OCI-LY1 (cell line): ENCODE data around the gene DPM3.

Source experiments
- H2AFZ ChIP-seq: fragments of 200-600 bp; sonication (generic), shearing (Covaris generic); 2 replicates; pipeline ENCODE4 v1.6.0; 2014; ENCODE audit warnings: antibody characterized with exemption, mild to moderate bottlenecking, low read length
- H3F3A ChIP-seq: fragments of 200-600 bp; sonication (generic), shearing (Covaris generic); 2 replicates; pipeline ENCODE4 v1.6.0; 2014; ENCODE audit warnings: mild to moderate bottlenecking, antibody characterized with exemption, low read length, moderate library complexity; ENCODE audit not compliant: insufficient read depth
- H3K27ac ChIP-seq: fragments of 200-600 bp; sonication (generic); 2 replicates; pipeline ENCODE4 v1.5.1; 2014; ENCODE audit warnings: low read length, mixed run types, mild to moderate bottlenecking, low read depth; ENCODE audit not compliant: poor library complexity, severe bottlenecking
- H3K27me3 ChIP-seq: fragments of 200-600 bp; sonication (generic); 2 replicates; pipeline ENCODE4 v1.6.0; 2014; ENCODE audit warnings: antibody characterized with exemption, mild to moderate bottlenecking, low read length, moderate library complexity; ENCODE audit not compliant: insufficient read depth
- H3K36me3 ChIP-seq: fragments of 200-600 bp; sonication (generic); 2 replicates; pipeline ENCODE4 v1.6.1; 2014; ENCODE audit warnings: mild to moderate bottlenecking, antibody characterized with exemption, low read length, moderate library complexity, mixed read lengths; ENCODE audit not compliant: insufficient read depth
- H3K4me1 ChIP-seq: fragments of 200-600 bp; sonication (generic); 2 replicates; pipeline ENCODE4 v1.5.1; 2014; ENCODE audit warnings: mild to moderate bottlenecking, low read length, moderate library complexity; ENCODE audit not compliant: insufficient read depth, severe bottlenecking
- H3K4me2 ChIP-seq: fragments of 200-600 bp; sonication (generic), shearing (Covaris generic); 2 replicates; pipeline ENCODE4 v1.6.1; 2014; ENCODE audit warnings: low read length
- H3K4me3 ChIP-seq: fragments of 200-600 bp; sonication (generic); 2 replicates; pipeline ENCODE4 v1.5.1; 2014; ENCODE audit warnings: low read length, low read depth, mild to moderate bottlenecking, mixed read lengths; ENCODE audit not compliant: poor library complexity, severe bottlenecking
- H3K79me2 ChIP-seq: fragments of 200-600 bp; shearing (Covaris generic); 2 replicates; pipeline ENCODE4 v1.6.1; 2016; ENCODE audit warnings: mixed run types, low read length, mixed read lengths; ENCODE audit not compliant: insufficient read depth
- H3K9ac ChIP-seq: fragments of 200-600 bp; sonication (generic), shearing (Covaris generic); 2 replicates; pipeline ENCODE4 v1.6.1; 2014; ENCODE audit warnings: mild to moderate bottlenecking, low read length, mixed read lengths
- H3K9me2 ChIP-seq: fragments of 200-600 bp; sonication (generic), shearing (Covaris generic); 2 replicates; pipeline ENCODE4 v1.6.1; 2014; ENCODE audit warnings: low read depth, mild to moderate bottlenecking, low read length, mixed read lengths
- H3K9me3 ChIP-seq: fragments of 200-600 bp; shearing (Covaris generic); 2 replicates; pipeline ENCODE4 v1.6.1; 2014; ENCODE audit warnings: low read length, mixed read lengths
- H4K20me1 ChIP-seq: fragments of 200-600 bp; sonication (generic), shearing (Covaris generic); 2 replicates; pipeline ENCODE4 v1.6.0; 2016; ENCODE audit warnings: mild to moderate bottlenecking, low read length; ENCODE audit not compliant: insufficient read depth
- EZH2 ChIP-seq: fragments of 200-600 bp; sonication (generic), shearing (Covaris generic); IDR thresholded peaks from 2 replicates; pipeline ENCODE4 v1.8.0; 2017; ENCODE audit warnings: borderline replicate concordance, mixed run types, mild to moderate bottlenecking, antibody characterized with exemption, low read length, moderate library complexity, mixed read lengths
- TF ChIP-seq, protein P1 (sequence below): fragments of 200-600 bp; sonication (generic), shearing (Covaris generic); IDR thresholded peaks from 2 replicates; pipeline ENCODE4 v1.5.1; 2017; ENCODE audit warnings: mild to moderate bottlenecking, antibody characterized with exemption, low read length, moderate library complexity, mixed read lengths

DPM3 gene

DNA sequence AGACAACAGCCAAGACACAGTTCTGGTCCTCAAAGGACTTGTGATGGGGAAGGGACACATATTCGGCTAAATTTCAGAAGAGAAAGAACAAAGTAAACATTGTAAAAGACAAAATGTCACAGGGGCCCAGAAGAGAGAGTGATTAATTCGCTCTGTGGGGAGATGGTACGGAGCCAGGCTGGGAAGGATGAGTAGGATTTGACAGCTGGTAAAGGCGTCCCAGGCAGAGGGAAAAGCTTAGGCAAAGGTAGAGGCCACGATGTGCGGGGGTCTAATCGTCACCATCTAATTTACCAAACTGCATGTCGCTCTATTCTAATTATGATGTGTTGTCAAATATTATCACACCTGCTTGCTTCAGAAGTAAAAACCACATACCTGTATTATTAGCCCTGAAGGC lies 29.9 kb downstream of the DPM3 start:
- TF ChIP-seq, protein P1, sequence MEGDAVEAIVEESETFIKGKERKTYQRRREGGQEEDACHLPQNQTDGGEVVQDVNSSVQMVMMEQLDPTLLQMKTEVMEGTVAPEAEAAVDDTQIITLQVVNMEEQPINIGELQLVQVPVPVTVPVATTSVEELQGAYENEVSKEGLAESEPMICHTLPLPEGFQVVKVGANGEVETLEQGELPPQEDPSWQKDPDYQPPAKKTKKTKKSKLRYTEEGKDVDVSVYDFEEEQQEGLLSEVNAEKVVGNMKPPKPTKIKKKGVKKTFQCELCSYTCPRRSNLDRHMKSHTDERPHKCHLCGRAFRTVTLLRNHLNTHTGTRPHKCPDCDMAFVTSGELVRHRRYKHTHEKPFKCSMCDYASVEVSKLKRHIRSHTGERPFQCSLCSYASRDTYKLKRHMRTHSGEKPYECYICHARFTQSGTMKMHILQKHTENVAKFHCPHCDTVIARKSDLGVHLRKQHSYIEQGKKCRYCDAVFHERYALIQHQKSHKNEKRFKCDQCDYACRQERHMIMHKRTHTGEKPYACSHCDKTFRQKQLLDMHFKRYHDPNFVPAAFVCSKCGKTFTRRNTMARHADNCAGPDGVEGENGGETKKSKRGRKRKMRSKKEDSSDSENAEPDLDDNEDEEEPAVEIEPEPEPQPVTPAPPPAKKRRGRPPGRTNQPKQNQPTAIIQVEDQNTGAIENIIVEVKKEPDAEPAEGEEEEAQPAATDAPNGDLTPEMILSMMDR = no peak
- no peak for TF ChIP-seq EZH2
- H3K4me1 ChIP-seq = no peaks in the 10 kb centered on the region
- no peaks in the 10 kb centered on the region for H3F3A ChIP-seq
- no peaks in the 10 kb centered on the region for H4K20me1 ChIP-seq
- no peaks in the 10 kb centered on the region for H3K9me3 ChIP-seq
- no peak overlapping the region for H2AFZ ChIP-seq
- H3K36me3 ChIP-seq = no peaks in the 10 kb centered on the region
- H3K27ac ChIP-seq = no peak overlapping the region
- no peaks in the 10 kb centered on the region for H3K9me2 ChIP-seq
- no peak overlapping the region for H3K4me3 ChIP-seq
- H3K27me3 ChIP-seq = no peaks in the 10 kb centered on the region; the same call in 1 of the 2 replicates
- no peak overlapping the region for H3K4me2 ChIP-seq
- no peak overlapping the region for H3K9ac ChIP-seq
- H3K79me2 ChIP-seq = no peaks in the 10 kb centered on the region

DNA sequence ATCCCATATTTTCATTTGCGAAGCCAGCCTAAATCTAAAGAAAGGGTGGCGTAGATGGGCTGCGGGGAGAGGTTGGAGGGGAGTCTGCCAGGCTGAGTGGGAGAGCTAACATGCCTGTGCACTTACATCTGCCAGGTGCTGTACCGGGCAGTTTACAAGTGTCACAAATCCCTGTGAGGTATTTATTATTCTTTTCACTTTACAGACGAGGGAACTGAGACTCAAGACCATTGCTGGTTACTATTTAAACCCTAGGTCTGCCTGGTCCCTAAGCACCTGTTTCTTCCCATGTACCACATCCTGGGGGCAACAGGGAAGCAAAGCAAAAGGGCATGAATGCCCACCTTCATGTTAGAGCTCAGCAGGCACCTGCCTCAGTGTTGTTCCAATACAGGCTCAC lies 32.0 kb downstream of the DPM3 start:
- H3K27me3 ChIP-seq = no peaks in the 10 kb centered on the region; the same call in 1 of the 2 replicates
- H3K4me1 ChIP-seq = no peaks in the 10 kb centered on the region
- no peaks in the 10 kb centered on the region for H3K36me3 ChIP-seq
- no peak overlapping the region for H3K27ac ChIP-seq
- H3K9ac ChIP-seq = no peak overlapping the region
- H3K9me2 ChIP-seq = no peaks in the 10 kb centered on the region
- no peaks in the 10 kb centered on the region for H3F3A ChIP-seq
- TF ChIP-seq, protein P1 = no peak
- no peak for TF ChIP-seq EZH2
- H2AFZ ChIP-seq = no peak overlapping the region
- no peaks in the 10 kb centered on the region for H3K79me2 ChIP-seq
- no peaks in the 10 kb centered on the region for H4K20me1 ChIP-seq
- H3K4me3 ChIP-seq = no peak overlapping the region
- no peak overlapping the region for H3K4me2 ChIP-seq
- H3K9me3 ChIP-seq = no peaks in the 10 kb centered on the region

DNA sequence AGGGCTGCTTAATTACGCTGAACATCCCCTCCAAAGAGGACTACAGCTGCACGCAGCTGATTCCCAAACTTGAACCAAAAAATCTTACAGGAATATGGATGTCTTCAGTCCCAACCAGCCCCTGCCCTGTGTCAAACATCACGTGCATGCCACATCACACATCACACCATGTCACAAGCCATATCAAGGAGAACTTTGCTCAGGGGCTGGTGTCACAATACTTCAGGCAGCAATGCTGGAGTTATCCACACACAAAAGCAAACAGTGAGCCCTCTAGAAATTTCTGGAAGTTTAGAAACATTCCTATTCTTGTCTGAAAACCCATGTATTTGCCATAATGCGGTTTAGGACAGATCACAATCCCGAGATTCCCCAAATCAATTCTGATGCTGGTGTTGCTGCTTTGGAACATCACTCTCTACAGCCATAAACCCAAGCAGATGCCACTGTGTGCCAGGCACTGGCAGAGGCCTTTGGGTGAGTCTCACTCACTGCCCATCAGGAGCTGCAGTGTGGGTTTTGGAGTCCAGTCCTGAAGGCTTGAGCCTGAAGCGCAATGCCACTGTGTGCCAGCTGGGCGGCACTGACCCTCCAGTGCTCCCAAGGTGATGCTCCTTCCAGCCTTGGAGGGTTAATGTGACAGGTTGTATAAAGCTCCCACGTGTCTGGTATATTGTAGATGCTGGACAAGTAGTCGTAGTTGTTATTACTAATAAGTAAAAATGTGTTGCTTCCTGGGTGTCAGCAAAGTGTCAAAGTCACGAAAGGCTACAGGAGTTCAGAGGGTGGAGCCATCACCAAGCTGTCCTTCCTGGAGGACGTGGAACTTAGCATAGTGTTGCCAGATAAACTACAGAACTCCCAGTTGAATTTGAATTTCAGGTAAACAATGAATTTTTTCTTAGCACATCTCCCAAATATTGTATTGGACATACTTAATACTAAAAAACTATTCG lies 32.7 kb downstream of the DPM3 start:
- no peak overlapping the region for H2AFZ ChIP-seq
- TF ChIP-seq, protein P1 = no peak
- TF ChIP-seq EZH2 = no peak
- no peaks in the 10 kb centered on the region for H3F3A ChIP-seq
- no peak overlapping the region for H3K4me3 ChIP-seq
- no peaks in the 10 kb centered on the region for H3K9me2 ChIP-seq
- no peaks in the 10 kb centered on the region; the same call in 1 of the 2 replicates for H3K27me3 ChIP-seq
- H3K4me2 ChIP-seq = no peak overlapping the region
- no peaks in the 10 kb centered on the region for H3K9me3 ChIP-seq
- no peaks in the 10 kb centered on the region for H4K20me1 ChIP-seq
- no peaks in the 10 kb centered on the region for H3K79me2 ChIP-seq
- no peaks in the 10 kb centered on the region for H3K4me1 ChIP-seq
- H3K36me3 ChIP-seq = no peaks in the 10 kb centered on the region
- H3K27ac ChIP-seq = no peak overlapping the region
- H3K9ac ChIP-seq = no peak overlapping the region
